ENCODE results near the gene EIF2S2. TPM values are rescaled to one million over a fixed set of nuclear protein-coding genes. Genes with fewer than 3 reads are reported as not detected.
"Not testable (repeated sequence)": the region's sequence is repeated elsewhere in the genome, so short reads cannot be mapped to it uniquely, and the experiment has no call there.

Gene EIF2S2, protein sequence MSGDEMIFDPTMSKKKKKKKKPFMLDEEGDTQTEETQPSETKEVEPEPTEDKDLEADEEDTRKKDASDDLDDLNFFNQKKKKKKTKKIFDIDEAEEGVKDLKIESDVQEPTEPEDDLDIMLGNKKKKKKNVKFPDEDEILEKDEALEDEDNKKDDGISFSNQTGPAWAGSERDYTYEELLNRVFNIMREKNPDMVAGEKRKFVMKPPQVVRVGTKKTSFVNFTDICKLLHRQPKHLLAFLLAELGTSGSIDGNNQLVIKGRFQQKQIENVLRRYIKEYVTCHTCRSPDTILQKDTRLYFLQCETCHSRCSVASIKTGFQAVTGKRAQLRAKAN
- total RNA-seq, result 10 to 100 TPM; 18.8 to 20.6 TPM
- total RNA-seq, result 66.7 to 334 reads per million in 2 donors

DNA sequence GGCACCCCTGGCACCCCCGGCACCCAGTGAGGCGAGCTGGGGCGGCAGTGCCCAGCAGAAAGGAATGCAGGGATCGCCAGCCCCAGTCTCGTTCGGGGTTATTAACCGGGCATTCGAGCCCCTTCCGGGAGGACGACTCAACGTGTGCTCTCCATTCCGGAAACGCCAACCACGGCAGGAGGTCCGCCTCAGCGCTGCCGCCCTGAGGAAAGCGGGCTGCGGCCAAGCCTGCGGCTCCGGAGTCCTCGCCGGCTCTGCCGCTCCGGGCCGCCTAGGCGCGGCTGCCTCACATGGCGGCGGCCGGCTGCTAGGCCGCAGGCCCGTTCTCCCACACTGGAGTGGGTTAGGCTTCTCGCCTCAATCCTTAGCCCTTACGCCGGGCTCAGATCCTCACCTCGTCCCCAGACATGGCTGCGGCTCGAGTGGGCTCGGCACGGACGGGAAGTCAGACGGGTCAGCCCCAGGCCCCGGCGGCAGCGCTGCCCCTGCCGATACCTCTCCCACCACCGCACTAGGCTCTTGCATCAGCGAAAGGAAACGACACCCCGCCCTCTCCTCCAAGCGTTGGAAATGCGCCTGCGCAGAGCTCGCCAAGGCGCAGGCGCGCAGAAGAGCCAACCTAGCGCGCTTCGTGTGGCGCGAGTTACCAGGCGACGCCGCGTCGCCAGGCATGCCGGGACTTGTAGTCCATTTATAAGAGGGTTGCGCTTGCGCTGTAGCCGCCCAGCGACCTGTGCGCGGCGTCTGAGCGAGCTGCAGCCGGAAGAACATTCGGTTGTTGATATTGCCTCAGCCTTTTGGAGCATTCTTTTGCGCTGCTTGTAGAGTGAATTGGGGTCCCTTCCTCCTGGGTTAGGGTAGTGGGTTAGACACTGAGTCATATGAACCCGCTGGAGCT, at the start of gene EIF2S2:
TSS of gene EIF2S2 (minus strand) at position 542 of the 898 bp plus-strand sequence. CDS start at position 409, 133 bp downstream.
- DNase-seq (peak; percentile 91 to 94 (median 91)), ATAC-seq (peak; percentile 94)
- Mint-ChIP-seq H3K4me1 (peaks cover 36% of the 10 kb centered on the region), H3K27ac (peak within 1 kb of the TSS; percentile 98), H3K36me3 (ENCODE audit: low read depth) (peaks cover 2% of the 10 kb centered on the region), H3K27me3 (no peaks in the 10 kb centered on the region), H3K4me3 (peak within 1 kb of the TSS; percentile 98)
- H3K9me3 ChIP-seq (ENCODE audit: control insufficient read depth, low read length, poor library complexity, severe bottlenecking), result no peaks in the 10 kb centered on the region

DNA sequence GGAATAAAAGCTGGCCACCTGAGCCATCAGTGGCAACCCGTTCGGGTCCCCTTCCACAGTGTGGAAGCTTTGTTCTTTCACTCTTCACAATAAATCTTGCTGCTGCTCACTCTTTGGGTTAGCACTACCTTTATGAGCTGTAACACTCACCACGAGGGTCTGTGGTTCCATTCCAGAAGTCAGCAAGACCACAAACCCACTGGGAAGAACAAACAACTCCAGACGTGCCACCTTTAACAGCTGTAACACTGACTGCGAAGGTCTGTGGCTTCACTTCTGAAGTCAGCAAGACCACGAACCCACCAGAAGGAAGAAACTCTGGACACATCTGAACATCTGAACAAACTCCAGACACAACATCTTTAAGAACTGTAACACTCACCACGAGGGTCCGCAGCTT, 45.7 kb upstream of the EIF2S2 start:
- ATAC-seq; DNase-seq; H3K4me1 Mint-ChIP-seq; H3K36me3 Mint-ChIP-seq (ENCODE audit: low read depth); H3K9me3 ChIP-seq (ENCODE audit: control insufficient read depth, low read length, poor library complexity, severe bottlenecking); H3K4me3 Mint-ChIP-seq; H3K27ac Mint-ChIP-seq: not testable (repeated sequence)
- H3K27me3 Mint-ChIP-seq, result peaks cover 26% of the 10 kb centered on the region

DNA sequence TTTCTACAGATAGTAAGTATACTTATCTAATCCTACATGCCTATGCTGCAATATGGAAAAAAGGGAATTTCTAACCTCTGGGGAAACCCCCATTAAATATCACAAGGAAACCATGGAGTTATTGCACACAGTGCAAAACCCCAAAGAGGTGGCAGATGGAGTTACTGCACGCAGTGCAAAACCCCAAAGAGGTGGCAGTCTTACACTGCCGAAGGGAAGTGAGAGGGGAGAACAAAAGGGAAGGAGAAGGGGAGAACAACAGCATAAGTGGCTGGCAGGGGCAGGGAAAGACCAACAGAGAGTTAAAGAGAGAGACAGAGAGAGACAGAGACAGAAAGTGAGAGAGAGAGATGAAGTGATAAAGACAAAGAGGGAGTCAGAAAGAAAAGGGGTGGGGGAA, 43.8 kb upstream of the EIF2S2 start:
- no peaks in the 10 kb centered on the region for H3K9me3 ChIP-seq (ENCODE audit: control insufficient read depth, low read length, poor library complexity, severe bottlenecking)
- peak overlapping the region; percentile 51 for H3K27ac Mint-ChIP-seq
- peaks cover 29% of the 10 kb centered on the region for H3K27me3 Mint-ChIP-seq
- H3K4me3 Mint-ChIP-seq, result no peak overlapping the region
- DNase-seq (no peak), ATAC-seq (no peak)
- peaks cover 3% of the 10 kb centered on the region for H3K4me1 Mint-ChIP-seq
- H3K36me3 Mint-ChIP-seq (ENCODE audit: low read depth), result no peaks in the 10 kb centered on the region

DNA sequence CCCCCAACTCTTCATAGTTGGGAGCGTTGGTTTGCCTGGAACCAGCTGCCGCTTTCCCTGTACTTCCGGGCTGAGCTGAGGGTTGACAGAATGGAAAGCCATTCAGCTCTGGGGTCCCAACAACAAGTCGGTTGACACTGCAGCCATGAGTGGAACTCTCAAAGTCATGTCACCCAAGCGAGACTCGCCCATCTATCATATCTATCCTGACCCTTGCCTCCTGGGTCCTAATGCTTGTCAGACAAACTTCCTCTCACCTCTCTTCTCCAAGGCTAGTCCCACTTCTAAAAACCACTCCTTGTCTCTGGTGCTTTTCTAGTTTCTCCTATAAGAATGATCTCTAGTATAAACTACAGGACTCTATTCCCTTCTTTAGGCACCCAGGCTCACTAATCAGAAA, 41.1 kb upstream of the EIF2S2 start:
- H3K4me1 Mint-ChIP-seq; ATAC-seq; H3K36me3 Mint-ChIP-seq (ENCODE audit: low read depth); H3K9me3 ChIP-seq (ENCODE audit: control insufficient read depth, low read length, poor library complexity, severe bottlenecking); DNase-seq; H3K4me3 Mint-ChIP-seq; H3K27ac Mint-ChIP-seq: not testable (repeated sequence)
- H3K27me3 Mint-ChIP-seq, result peaks cover 26% of the 10 kb centered on the region

DNA sequence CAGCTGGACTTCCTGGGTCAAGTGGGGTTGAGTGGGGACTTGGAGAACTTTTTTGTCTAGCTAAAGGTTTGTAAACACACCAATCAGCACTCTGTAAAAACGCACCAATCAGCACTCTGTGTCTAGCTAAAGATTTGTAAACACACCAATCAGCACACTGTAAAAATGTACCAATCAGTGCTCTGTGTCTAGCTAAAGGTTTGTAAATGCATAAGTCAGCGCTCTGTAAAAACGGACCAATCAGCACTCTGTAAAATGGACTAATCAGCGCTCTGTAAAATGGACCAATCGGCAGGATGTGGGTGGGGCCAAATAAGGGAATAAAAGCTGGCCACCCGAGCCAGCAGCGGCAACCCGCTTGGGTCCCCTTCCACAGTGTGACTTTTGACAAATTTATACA, 40.0 kb upstream of the EIF2S2 start:
- not testable (repeated sequence) for DNase-seq; H3K36me3 Mint-ChIP-seq (ENCODE audit: low read depth)
- peaks cover 26% of the 10 kb centered on the region for H3K27me3 Mint-ChIP-seq

DNA sequence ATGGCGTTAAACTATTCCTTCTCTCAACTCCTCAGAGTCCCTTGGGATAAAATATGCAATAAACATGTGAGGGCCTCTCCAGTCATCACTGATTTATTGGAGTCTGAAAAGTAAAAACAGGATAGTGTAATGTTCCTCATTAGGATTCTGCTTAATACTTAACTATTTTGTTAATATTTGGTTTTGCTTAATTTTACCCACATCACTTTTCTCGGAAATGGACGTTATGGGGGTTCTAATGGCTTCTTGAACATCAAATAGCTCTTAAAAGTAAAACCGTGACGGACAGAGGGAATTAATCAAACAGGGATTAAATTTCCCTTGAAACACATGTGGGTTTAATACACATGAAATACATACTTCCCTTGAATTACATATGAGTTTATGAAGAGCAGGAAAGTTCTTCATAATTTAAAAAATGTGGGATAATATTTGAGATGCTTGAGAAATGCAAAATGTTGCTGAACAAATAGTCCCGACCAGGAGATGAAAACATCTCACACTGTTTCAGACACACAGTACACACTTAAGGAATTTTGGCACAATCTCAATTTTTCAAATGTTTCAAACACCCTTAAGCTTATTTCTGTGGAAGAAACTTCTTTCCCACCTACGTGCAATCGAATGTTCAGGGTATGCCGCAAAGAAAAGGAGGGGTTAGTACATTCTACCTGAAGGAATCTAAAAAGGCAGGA, 38.4 kb upstream of the EIF2S2 start:
- no peak overlapping the region for H3K4me3 Mint-ChIP-seq
- ATAC-seq (no peak), DNase-seq (no peak)
- peaks cover 26% of the 10 kb centered on the region for H3K27me3 Mint-ChIP-seq
- no peaks in the 10 kb centered on the region for H3K9me3 ChIP-seq (ENCODE audit: control insufficient read depth, low read length, poor library complexity, severe bottlenecking)
- H3K36me3 Mint-ChIP-seq (ENCODE audit: low read depth), result no peaks in the 10 kb centered on the region
- H3K27ac Mint-ChIP-seq, result no peak overlapping the region
- no peaks in the 10 kb centered on the region for H3K4me1 Mint-ChIP-seq

More for the DNA sequence above, 40.0 kb upstream of the EIF2S2 start:
- H3K27ac Mint-ChIP-seq; H3K4me1 Mint-ChIP-seq; ATAC-seq; H3K4me3 Mint-ChIP-seq; H3K9me3 ChIP-seq (ENCODE audit: control insufficient read depth, low read length, poor library complexity, severe bottlenecking): not testable (repeated sequence)

DNA sequence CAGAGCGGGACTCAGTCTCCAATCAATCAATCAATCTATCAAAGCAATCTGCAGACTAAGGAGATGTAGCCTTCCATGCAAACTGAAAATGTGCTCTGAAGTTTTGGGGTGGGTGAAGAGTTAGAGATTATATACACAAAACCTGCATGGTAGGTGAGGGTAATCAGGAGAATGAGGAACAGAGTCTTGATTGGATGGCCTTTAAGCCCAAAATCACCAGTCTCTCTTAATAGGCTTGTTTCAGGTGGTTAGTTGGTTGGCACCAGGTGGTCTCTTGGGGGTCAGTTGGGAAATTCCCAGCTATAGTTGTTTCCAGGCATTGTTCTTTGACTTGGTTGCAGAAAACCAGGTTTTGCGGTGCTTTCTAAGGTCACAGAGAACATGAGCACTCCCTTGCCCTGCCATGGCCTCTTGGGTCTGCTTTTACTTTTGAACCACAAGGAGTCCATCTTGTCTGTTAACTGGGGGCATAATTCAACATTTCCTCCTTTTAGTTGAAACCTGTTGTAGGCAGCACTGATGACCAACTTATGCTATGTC, 33.3 kb upstream of the EIF2S2 start:
- ATAC-seq (no peak), DNase-seq (no peak)
- Mint-ChIP-seq H3K4me3 (no peak overlapping the region), H3K4me1 (no peaks in the 10 kb centered on the region), H3K27me3 (peaks cover 12% of the 10 kb centered on the region), H3K27ac (no peak overlapping the region), H3K36me3 (ENCODE audit: low read depth) (no peaks in the 10 kb centered on the region)
- no peaks in the 10 kb centered on the region for H3K9me3 ChIP-seq (ENCODE audit: control insufficient read depth, low read length, poor library complexity, severe bottlenecking)

DNA sequence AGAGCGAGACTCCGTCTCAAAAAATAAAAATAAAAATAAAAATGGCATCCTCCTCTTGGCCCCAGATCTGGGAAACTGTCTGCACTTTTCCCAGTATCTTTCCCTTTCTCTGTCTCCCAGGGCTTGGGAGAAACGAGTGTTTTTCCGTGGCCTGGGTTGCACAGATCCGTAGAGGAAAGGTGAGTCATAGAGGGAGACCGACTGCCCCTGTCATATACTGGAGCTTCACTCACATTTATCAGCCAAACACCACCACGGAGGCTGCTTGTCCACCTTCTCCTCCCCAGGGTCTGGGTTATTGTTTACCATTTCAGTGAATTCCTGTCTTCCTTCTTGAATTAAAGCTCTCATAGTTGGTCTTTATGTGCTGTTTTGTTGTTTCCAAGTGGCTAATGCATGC, 31.9 kb upstream of the EIF2S2 start:
- H3K27me3 Mint-ChIP-seq, result peaks cover 21% of the 10 kb centered on the region
- peaks cover 3% of the 10 kb centered on the region for H3K4me1 Mint-ChIP-seq
- no peak overlapping the region for H3K4me3 Mint-ChIP-seq
- ATAC-seq (no peak), DNase-seq (no peak)
- H3K9me3 ChIP-seq (ENCODE audit: control insufficient read depth, low read length, poor library complexity, severe bottlenecking), result no peaks in the 10 kb centered on the region
- no peak overlapping the region for H3K27ac Mint-ChIP-seq
- H3K36me3 Mint-ChIP-seq (ENCODE audit: low read depth), result peaks cover 3% of the 10 kb centered on the region

DNA sequence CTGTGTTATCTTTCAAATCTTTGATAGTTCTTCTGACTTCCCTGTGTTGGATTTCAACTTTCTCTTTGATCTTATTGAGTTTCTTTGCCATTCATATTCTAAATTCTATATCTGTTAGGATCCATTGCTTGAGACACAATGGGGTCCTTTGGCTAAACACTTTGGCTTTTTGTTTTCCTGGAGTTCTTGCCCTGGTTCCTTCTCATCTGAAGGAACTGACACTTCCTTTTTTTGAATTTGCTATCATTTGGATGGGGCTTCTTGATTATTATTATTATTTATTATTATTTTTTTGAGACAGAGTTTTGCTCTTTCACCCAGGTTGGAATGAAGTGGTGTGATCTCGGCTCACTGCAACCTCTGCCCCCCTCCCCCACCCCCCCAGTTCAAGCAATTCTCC, 30.1 kb upstream of the EIF2S2 start:
- DNase-seq (no peak), ATAC-seq (no peak)
- H3K27ac Mint-ChIP-seq, result no peak overlapping the region
- no peaks in the 10 kb centered on the region for H3K9me3 ChIP-seq (ENCODE audit: control insufficient read depth, low read length, poor library complexity, severe bottlenecking)
- peaks cover 24% of the 10 kb centered on the region for H3K27me3 Mint-ChIP-seq
- H3K4me1 Mint-ChIP-seq, result peaks cover 3% of the 10 kb centered on the region
- no peak overlapping the region for H3K4me3 Mint-ChIP-seq
- H3K36me3 Mint-ChIP-seq (ENCODE audit: low read depth), result peaks cover 3% of the 10 kb centered on the region

DNA sequence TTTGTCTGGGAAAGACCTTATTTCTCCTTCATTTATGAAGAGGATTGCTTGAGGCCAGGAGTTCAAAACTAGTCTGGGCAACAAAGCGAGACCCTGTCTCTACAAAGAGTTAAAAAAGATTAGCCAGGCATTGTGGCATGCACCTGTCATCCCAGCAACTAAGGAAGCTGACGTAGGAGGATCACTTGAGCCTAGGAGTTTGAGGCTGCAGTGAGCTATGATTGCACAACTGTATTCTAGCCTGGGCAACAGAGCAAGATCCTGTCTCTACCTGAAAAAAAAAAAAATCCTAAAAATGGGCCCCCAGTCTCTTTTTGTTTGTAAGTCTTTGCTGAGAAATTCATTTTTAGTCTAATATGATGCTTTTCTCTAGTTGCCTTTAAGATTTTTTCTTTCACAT, 29.2 kb upstream of the EIF2S2 start:
- H3K27me3 Mint-ChIP-seq, result peaks cover 28% of the 10 kb centered on the region
- no peaks in the 10 kb centered on the region for H3K9me3 ChIP-seq (ENCODE audit: control insufficient read depth, low read length, poor library complexity, severe bottlenecking)
- ATAC-seq, result no peak
- peaks cover 3% of the 10 kb centered on the region for H3K36me3 Mint-ChIP-seq (ENCODE audit: low read depth)
- no peak overlapping the region for H3K4me3 Mint-ChIP-seq
- no peak for DNase-seq
- H3K4me1 Mint-ChIP-seq, result peaks cover 3% of the 10 kb centered on the region
- no peak overlapping the region for H3K27ac Mint-ChIP-seq

DNA sequence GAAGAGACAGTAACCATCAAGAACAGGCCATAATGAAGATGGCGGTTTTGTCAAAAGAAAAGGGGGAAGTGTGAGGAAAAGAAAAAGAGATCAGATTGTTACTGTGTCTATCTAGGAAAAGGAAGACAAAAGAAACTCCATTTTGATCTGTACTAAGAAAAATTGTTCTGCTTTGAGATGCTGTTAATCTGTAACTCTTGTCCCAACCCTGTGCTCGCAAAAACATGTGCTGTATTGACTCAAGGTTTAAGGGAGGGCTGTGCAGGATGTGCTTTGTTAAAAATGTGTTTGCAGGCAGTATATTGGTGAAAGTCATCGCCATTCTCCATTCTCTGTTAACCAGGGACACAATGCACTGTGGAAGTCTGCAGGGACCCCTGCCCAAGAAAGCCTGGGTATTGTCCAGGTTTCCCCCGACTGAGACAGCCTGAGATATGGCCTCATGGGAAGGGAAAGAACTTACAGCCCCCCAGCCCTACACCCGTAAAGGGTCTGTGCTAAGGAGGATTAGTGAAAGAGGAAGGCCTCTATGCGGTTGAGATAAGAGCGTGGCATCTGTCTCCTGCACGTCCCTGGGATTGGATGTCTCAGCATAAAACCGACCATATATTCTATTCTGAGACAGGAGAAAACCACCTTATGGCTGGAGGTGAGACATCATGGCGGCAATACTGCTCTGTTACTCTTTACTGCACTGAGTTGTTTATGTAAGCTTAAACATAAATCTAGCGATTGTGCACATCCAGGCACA, 23.7 kb upstream of the EIF2S2 start:
- H3K9me3 ChIP-seq (ENCODE audit: control insufficient read depth, low read length, poor library complexity, severe bottlenecking); DNase-seq; H3K36me3 Mint-ChIP-seq (ENCODE audit: low read depth); H3K27ac Mint-ChIP-seq; ATAC-seq; H3K4me1 Mint-ChIP-seq; H3K4me3 Mint-ChIP-seq: not testable (repeated sequence)
- peaks cover 31% of the 10 kb centered on the region for H3K27me3 Mint-ChIP-seq

DNA sequence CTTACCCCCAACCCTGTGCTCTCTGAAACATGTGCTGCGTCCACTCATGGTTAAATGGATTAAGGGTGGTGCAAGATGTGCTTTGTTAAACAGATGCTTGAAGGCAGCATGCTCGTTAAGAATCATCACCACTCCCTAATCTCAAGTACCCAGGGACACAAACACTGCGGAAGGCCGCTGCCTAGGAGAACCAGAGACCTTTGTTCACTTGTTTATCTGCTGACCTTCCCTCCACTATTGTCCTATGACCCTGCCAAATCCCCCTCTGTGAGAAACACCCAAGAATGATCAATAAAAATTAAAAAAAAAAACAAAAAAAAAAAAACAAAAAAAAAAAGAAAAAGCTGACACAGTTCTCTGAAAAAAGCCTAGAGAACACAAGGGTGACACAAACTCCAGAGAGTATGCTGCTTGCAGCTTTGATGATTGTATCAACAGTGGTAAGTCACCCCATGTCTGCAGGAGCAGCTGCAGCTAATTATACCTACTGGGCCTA, 21.4 kb upstream of the EIF2S2 start:
- not testable (repeated sequence) for H3K36me3 Mint-ChIP-seq (ENCODE audit: low read depth); H3K27ac Mint-ChIP-seq; ATAC-seq; H3K4me1 Mint-ChIP-seq; H3K4me3 Mint-ChIP-seq; DNase-seq; H3K9me3 ChIP-seq (ENCODE audit: control insufficient read depth, low read length, poor library complexity, severe bottlenecking)
- H3K27me3 Mint-ChIP-seq, result peaks cover 25% of the 10 kb centered on the region
